Mononuclear cell (primary cell): ENCODE results near the gene MAGEB18. TPM values are rescaled to one million over a fixed set of nuclear protein-coding genes. Genes with fewer than 3 reads are reported as not detected.

Source experiments
- H3K27me3 ChIP-seq: 2 replicates; pipeline ENCODE4 v1.6.0; 2011; ENCODE audit warnings: low read length, control low read depth; ENCODE audit not compliant: insufficient read depth
- H3K4me1 ChIP-seq: 2 replicates; pipeline ENCODE4 v1.5.1; 2011; ENCODE audit warnings: mild to moderate bottlenecking, low read length, control low read depth; ENCODE audit not compliant: insufficient read depth
- H3K4me3 ChIP-seq: 2 replicates; pipeline ENCODE4 v1.5.1; 2011; ENCODE audit warnings: mild to moderate bottlenecking, low read length, moderate library complexity
- H3K9me3 ChIP-seq: 2 replicates; pipeline ENCODE4 v1.5.1; 2011; ENCODE audit warnings: low read depth, mild to moderate bottlenecking, control low read depth, low read length
- total RNA-seq: library from RNA; depleted of rRNA; stranded (reverse); fragments of >200 nt; gene quantifications from one replicate; pipeline ENCODE4 v1.2.3, GENCODE V29; 2012

Gene MAGEB18
- not detected for total RNA-seq

- H3K9me3 ChIP-seq: no peaks in the 10 kb centered on the region
- H3K4me1 ChIP-seq: no peaks in the 10 kb centered on the region
- H3K4me3 ChIP-seq: no peak within 1 kb of the TSS
- no peaks in the 10 kb centered on the region for H3K27me3 ChIP-seq
Measured at GRCh38 chrX:26138274-26138673, at the start of gene MAGEB18. Gene MAGEB18, plus strand, starts transcription at chrX:26138343. Its CDS starts 643 bp downstream, at chrX:26138986.

- Histone ChIP-seq H3K27me3 (no peaks in the 10 kb centered on the region), H3K4me1 (no peaks in the 10 kb centered on the region), H3K4me3 (no peak overlapping the region), H3K9me3 (no peaks in the 10 kb centered on the region)
Measured at GRCh38 chrX:26100421-26100920, 37.7 kb upstream of the MAGEB18 start.

GRCh38 chrX:26109142-26109541 lies 29.0 kb upstream of the MAGEB18 start:
- H3K4me1 ChIP-seq: no peaks in the 10 kb centered on the region
- no peaks in the 10 kb centered on the region for H3K27me3 ChIP-seq
- no peaks in the 10 kb centered on the region for H3K9me3 ChIP-seq
- H3K4me3 ChIP-seq: no peak overlapping the region

GRCh38 chrX:26146024-26146423 lies 7.9 kb downstream of the MAGEB18 start:
- Histone ChIP-seq H3K27me3 (no peaks in the 10 kb centered on the region), H3K9me3 (no peaks in the 10 kb centered on the region), H3K4me3 (no peak overlapping the region), H3K4me1 (no peaks in the 10 kb centered on the region)

- H3K4me1 ChIP-seq: no peaks in the 10 kb centered on the region
- H3K4me3 ChIP-seq: no peak within 1 kb of the TSS
- H3K27me3 ChIP-seq: no peaks in the 10 kb centered on the region
- H3K9me3 ChIP-seq: no peaks in the 10 kb centered on the region
Measured at GRCh38 chrX:26160301-26160700, 22.2 kb downstream of the MAGEB18 start, which contains the start of gene MAGEB6B. Gene MAGEB6B, plus strand, starts transcription at chrX:26160601. Its CDS starts 0 bp downstream, at chrX:26160601.

Other genes with a start within 250 kb of the MAGEB18 start
- gene MAGEB6B, start 22.3 kb downstream of the MAGEB18 start, total RNA-seq: not detected
- gene MAGEB6, start 54.1 kb downstream of the MAGEB18 start, total RNA-seq: not detected
- gene MAGEB5, start 77.8 kb downstream of the MAGEB18 start, total RNA-seq: 0.21 TPM